Neural progenitor cell (in vitro differentiated cells): ENCODE results near the gene ZSCAN10. TPM values are rescaled to one million over a fixed set of nuclear protein-coding genes. Genes with fewer than 3 reads are reported as not detected.

Experiments used
- DNase-seq: peaks from one replicate; pipeline ENCODE4 v3.0.0-alpha.2; 2016; ENCODE audit warnings: low spot score
- H2AFZ ChIP-seq: fragments of 200-600 bp; sonication (generic); replicated peaks from 2 replicates; pipeline ENCODE4 v1.6.1; 2016; ENCODE audit warnings: antibody characterized with exemption
- H3F3A ChIP-seq: fragments of 200-600 bp; sonication (generic); 2 replicates; pipeline ENCODE4 v1.6.1; 2016; ENCODE audit warnings: antibody characterized with exemption, low read depth
- H3K27ac ChIP-seq: fragments of 200-600 bp; sonication (generic); 2 replicates; pipeline ENCODE4 v1.5.1; 2016; ENCODE audit warnings: mild to moderate bottlenecking
- H3K27me3 ChIP-seq: fragments of 200-600 bp; sonication (generic); 2 replicates; pipeline ENCODE4 v1.6.1; 2016; ENCODE audit warnings: mild to moderate bottlenecking, moderate library complexity
- H3K36me3 ChIP-seq: fragments of 200-600 bp; sonication (generic); 2 replicates; pipeline ENCODE4 v1.5.1; 2016
- H3K4me1 ChIP-seq: fragments of 200-600 bp; sonication (generic); 2 replicates; pipeline ENCODE4 v1.6.1; 2016; ENCODE audit warnings: mixed run types
- H3K4me2 ChIP-seq: fragments of 200-600 bp; sonication (generic); 2 replicates; pipeline ENCODE4 v1.6.1; 2016
- H3K4me3 ChIP-seq: fragments of 200-600 bp; sonication (generic); 2 replicates; pipeline ENCODE4 v1.5.1; 2016
- H3K79me2 ChIP-seq: fragments of 200-600 bp; sonication (generic); 2 replicates; pipeline ENCODE4 v1.6.1; 2016; ENCODE audit warnings: low read depth
- H3K9ac ChIP-seq: fragments of 200-600 bp; sonication (generic); 2 replicates; pipeline ENCODE4 v1.6.1; 2016
- H3K9me3 ChIP-seq: fragments of 200-600 bp; sonication (generic); 2 replicates; pipeline ENCODE4 v1.5.1; 2016; ENCODE audit warnings: low read depth
- H4K20me1 ChIP-seq: fragments of 200-600 bp; sonication (generic); 2 replicates; pipeline ENCODE4 v1.6.1; 2016; ENCODE audit warnings: low read depth
- H3K27ac Mint-ChIP-seq: 3 replicates; pipeline ENCODE4 v1.8.0; 2021; ENCODE audit warnings: mixed read lengths
- H3K27me3 Mint-ChIP-seq: 2 replicates; pipeline ENCODE4 v1.8.0; 2022; ENCODE audit warnings: low read depth, mild to moderate bottlenecking, inconsistent platforms, moderate library complexity, mixed read lengths; ENCODE audit not compliant: insufficient read depth
- H3K36me3 Mint-ChIP-seq: 3 replicates; pipeline ENCODE4 v1.8.0; 2021; ENCODE audit warnings: mixed read lengths
- H3K4me1 Mint-ChIP-seq: 3 replicates; pipeline ENCODE4 v1.8.0; 2021; ENCODE audit warnings: mixed read lengths
- H3K4me3 Mint-ChIP-seq: 3 replicates; pipeline ENCODE4 v1.8.0; 2021; ENCODE audit warnings: mild to moderate bottlenecking, moderate library complexity, mixed read lengths
- H3K9me3 Mint-ChIP-seq: 3 replicates; pipeline ENCODE4 v1.8.0; 2020; ENCODE audit warnings: mixed read lengths
- EZH2 ChIP-seq: fragments of 200-600 bp; sonication (generic); IDR thresholded peaks from 2 replicates; pipeline ENCODE4 v1.6.1; 2017; ENCODE audit warnings: antibody characterized with exemption, mild to moderate bottlenecking, moderate library complexity
- EZH2phosphoT487 ChIP-seq: fragments of 200-600 bp; sonication (generic); IDR thresholded peaks from 2 replicates; pipeline ENCODE4 v1.6.1; 2017; ENCODE audit warnings: antibody characterized with exemption
- total RNA-seq: library from RNA; depleted of rRNA; stranded (reverse); fragments of >200 nt; gene quantifications from 2 replicates; pipeline ENCODE4 v1.2.3, GENCODE V29; 2015; ENCODE audit warnings: low replicate concordance
- TF ChIP-seq, protein P1 (sequence below): fragments of 200-600 bp; sonication (generic); IDR thresholded peaks from 2 replicates; pipeline ENCODE4 v1.5.1; 2017; ENCODE audit warnings: antibody characterized with exemption, mild to moderate bottlenecking

Gene ZSCAN10
- total RNA-seq, 1 donor from 2014 or later: 5.4 TPM

DNA sequence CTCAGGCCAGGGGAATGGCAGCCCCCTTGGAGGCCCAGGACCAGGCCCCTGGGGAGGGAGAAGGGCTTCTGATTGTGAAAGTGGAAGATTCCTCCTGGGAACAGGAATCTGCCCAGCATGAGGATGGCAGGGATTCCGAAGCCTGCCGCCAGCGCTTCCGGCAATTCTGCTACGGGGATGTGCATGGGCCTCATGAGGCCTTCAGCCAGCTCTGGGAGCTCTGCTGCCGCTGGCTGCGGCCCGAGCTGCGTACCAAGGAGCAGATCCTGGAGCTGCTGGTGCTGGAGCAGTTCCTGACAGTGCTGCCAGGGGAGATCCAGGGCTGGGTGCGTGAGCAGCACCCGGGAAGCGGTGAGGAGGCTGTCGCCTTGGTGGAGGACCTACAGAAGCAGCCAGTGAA lies 38.2 kb upstream of the ZSCAN10 start:
- Histone ChIP-seq H3K4me2 (no peak overlapping the region), H3K9me3 (no peaks in the 10 kb centered on the region), H3K79me2 (peaks cover 40% of the 10 kb centered on the region), H2AFZ (no peak overlapping the region), H3K4me3 (no peak overlapping the region), H3F3A (peaks cover 30% of the 10 kb centered on the region), H3K4me1 (peaks cover 7% of the 10 kb centered on the region), H3K27me3 (no peaks in the 10 kb centered on the region), H3K36me3 (no peaks in the 10 kb centered on the region), H4K20me1 (peaks cover 14% of the 10 kb centered on the region), H3K27ac (no peak overlapping the region), H3K9ac (no peak overlapping the region)
- TF ChIP-seq, protein P1, sequence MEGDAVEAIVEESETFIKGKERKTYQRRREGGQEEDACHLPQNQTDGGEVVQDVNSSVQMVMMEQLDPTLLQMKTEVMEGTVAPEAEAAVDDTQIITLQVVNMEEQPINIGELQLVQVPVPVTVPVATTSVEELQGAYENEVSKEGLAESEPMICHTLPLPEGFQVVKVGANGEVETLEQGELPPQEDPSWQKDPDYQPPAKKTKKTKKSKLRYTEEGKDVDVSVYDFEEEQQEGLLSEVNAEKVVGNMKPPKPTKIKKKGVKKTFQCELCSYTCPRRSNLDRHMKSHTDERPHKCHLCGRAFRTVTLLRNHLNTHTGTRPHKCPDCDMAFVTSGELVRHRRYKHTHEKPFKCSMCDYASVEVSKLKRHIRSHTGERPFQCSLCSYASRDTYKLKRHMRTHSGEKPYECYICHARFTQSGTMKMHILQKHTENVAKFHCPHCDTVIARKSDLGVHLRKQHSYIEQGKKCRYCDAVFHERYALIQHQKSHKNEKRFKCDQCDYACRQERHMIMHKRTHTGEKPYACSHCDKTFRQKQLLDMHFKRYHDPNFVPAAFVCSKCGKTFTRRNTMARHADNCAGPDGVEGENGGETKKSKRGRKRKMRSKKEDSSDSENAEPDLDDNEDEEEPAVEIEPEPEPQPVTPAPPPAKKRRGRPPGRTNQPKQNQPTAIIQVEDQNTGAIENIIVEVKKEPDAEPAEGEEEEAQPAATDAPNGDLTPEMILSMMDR: no peak
- no peak for TF ChIP-seq EZH2
- TF ChIP-seq EZH2phosphoT487: no peak
- Mint-ChIP-seq H3K36me3 (peaks cover 4% of the 10 kb centered on the region), H3K4me1 (peaks cover 17% of the 10 kb centered on the region), H3K9me3 (no peaks in the 10 kb centered on the region), H3K27ac (no peak overlapping the region), H3K4me3 (no peak overlapping the region), H3K27me3 (peaks cover 9% of the 10 kb centered on the region)
- DNase-seq: no peak

DNA sequence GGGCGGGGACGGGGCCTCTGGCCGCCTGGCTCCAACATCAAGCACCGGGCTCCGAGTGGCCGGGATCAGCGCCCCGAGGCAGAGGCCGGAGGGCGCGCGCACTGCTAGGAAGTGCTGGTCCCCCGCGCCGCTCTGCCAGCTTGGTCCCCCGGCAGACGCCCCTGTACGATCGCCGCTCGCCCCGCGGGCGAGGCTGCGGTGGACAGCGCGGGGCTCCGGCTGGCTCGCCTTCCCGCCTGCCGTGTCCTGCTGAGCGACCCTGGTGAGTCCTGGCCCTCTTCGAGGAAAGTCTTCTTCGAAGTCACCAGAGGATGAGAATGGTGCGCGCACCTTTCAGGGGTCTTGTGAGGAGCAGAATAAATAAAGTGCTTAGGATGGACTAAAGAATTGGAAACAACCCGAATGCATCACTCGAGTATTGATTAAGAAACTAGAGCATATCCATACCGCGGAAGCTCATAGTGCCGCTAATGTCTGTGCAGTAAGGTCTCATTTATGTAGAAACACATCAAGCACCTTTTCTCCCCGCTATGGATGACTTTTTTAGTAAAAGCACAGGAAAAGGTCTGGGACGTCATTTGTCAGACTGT lies 36.1 kb upstream of the ZSCAN10 start:
- Histone ChIP-seq H3K4me2 (peak overlapping the region; percentile 83), H3K36me3 (no peaks in the 10 kb centered on the region), H3K4me3 (peak overlapping the region; percentile 97), H3K79me2 (peaks cover 45% of the 10 kb centered on the region), H3K27me3 (no peaks in the 10 kb centered on the region), H3K27ac (peak overlapping the region; percentile 23), H3K9ac (peak overlapping the region; percentile 59), H3F3A (peaks cover 47% of the 10 kb centered on the region), H2AFZ (peak overlapping the region; percentile 71), H3K4me1 (peaks cover 7% of the 10 kb centered on the region), H4K20me1 (peaks cover 21% of the 10 kb centered on the region), H3K9me3 (no peaks in the 10 kb centered on the region)
- Mint-ChIP-seq H3K4me1 (peaks cover 17% of the 10 kb centered on the region), H3K9me3 (no peaks in the 10 kb centered on the region), H3K27ac (peak overlapping the region; percentile 83), H3K4me3 (peak overlapping the region; percentile 100), H3K36me3 (peaks cover 2% of the 10 kb centered on the region), H3K27me3 (peaks cover 9% of the 10 kb centered on the region)
- DNase-seq: no peak
- no peak for TF ChIP-seq EZH2
- TF ChIP-seq, protein P1: no peak
- TF ChIP-seq EZH2phosphoT487: no peak

DNA sequence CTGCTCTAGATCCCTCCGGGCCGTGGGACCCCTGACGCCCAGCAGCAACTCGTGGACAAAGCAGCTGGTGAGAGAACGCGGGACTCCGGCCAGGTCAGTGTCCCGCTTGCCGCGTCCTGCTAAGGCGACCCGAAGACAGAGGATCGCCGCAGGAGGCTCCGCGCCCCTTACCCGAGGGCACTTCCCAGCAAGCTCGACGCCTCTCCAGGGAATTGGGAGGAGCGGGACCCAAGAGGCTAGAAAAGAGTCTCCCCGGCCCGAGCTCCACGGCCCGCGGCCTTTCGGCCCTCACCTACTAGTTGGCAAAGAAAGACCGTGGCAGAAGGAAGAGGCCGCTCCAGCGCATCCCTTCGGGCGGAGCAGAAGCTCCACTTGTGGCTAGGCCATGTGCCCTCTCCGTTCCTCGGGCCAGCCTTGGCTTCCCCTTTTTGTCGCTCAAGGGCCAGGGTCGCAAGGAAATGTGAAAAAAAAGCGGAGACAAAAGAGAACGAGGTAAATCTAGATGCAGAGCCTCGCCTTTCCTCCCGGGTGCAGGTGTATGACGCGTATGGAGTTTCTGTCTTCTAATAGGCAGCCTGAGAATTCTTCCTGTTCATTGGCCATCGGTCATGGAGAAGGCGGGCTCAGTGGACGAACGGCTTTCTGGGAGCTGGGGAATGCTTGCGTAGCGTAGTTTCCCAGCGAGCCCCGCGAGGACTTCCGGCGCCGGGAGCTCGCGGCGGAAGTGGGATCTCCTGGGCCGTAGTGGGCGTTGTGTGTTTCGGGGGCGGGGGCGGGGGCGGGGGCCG lies 35.4 kb upstream of the ZSCAN10 start, which contains the start of gene ZNF213:
ZNF213 (plus strand) TSS at position 692 of the 788 bp plus-strand sequence. CDS start 2,252 bp downstream, outside the sequence.
- Mint-ChIP-seq H3K4me3 (peak within 1 kb of the TSS; percentile 100), H3K27me3 (peaks cover 9% of the 10 kb centered on the region), H3K27ac (peak within 1 kb of the TSS; percentile 99), H3K4me1 (peaks cover 21% of the 10 kb centered on the region), H3K9me3 (no peaks in the 10 kb centered on the region), H3K36me3 (peaks cover 6% of the 10 kb centered on the region)
- Histone ChIP-seq H3K4me1 (peaks cover 7% of the 10 kb centered on the region), H3K27me3 (no peaks in the 10 kb centered on the region), H3K27ac (peak within 1 kb of the TSS; percentile 95), H3K4me2 (peak within 1 kb of the TSS; percentile 99), H3K4me3 (peak within 1 kb of the TSS; percentile 97), H3K79me2 (peaks cover 45% of the 10 kb centered on the region), H3K36me3 (no peaks in the 10 kb centered on the region), H4K20me1 (peaks cover 21% of the 10 kb centered on the region), H3F3A (peaks cover 53% of the 10 kb centered on the region), H2AFZ (peak within 1 kb of the TSS; percentile 92), H3K9me3 (no peaks in the 10 kb centered on the region), H3K9ac (peak within 1 kb of the TSS; percentile 96)
- DNase-seq: peak; percentile 99
- TF ChIP-seq EZH2phosphoT487 (no peak), EZH2 (no peak)
- TF ChIP-seq, protein P1: no peak
